CD4-positive, alpha-beta T cell treated with Interleukin-4 for 4 hours (primary cell): ENCODE measurements around the gene BRD7.
"Not testable (repeated sequence)": the region's sequence is repeated elsewhere in the genome, so short reads cannot be mapped to it uniquely, and the experiment has no call there.

Experiments
- DNase-seq: peaks from one replicate; pipeline ENCODE4 v3.0.0-alpha.2; 2020

BRD7 gene

GRCh38 chr16:50354082-50354481, 14.7 kb downstream of the BRD7 start:
- no peak for DNase-seq

- no peak for DNase-seq
Observed at GRCh38 chr16:50351952-50352351, 16.8 kb downstream of the BRD7 start.

- DNase-seq: no peak
Observed at GRCh38 chr16:50351116-50351515, 17.7 kb downstream of the BRD7 start.

GRCh38 chr16:50345210-50345609, 23.6 kb downstream of the BRD7 start:
- not testable (repeated sequence) for DNase-seq

- not testable (repeated sequence) for DNase-seq
Observed at GRCh38 chr16:50343566-50343965, 25.2 kb downstream of the BRD7 start.

- no peak for DNase-seq
Observed at GRCh38 chr16:50340578-50340977, 28.2 kb downstream of the BRD7 start.

DNA sequence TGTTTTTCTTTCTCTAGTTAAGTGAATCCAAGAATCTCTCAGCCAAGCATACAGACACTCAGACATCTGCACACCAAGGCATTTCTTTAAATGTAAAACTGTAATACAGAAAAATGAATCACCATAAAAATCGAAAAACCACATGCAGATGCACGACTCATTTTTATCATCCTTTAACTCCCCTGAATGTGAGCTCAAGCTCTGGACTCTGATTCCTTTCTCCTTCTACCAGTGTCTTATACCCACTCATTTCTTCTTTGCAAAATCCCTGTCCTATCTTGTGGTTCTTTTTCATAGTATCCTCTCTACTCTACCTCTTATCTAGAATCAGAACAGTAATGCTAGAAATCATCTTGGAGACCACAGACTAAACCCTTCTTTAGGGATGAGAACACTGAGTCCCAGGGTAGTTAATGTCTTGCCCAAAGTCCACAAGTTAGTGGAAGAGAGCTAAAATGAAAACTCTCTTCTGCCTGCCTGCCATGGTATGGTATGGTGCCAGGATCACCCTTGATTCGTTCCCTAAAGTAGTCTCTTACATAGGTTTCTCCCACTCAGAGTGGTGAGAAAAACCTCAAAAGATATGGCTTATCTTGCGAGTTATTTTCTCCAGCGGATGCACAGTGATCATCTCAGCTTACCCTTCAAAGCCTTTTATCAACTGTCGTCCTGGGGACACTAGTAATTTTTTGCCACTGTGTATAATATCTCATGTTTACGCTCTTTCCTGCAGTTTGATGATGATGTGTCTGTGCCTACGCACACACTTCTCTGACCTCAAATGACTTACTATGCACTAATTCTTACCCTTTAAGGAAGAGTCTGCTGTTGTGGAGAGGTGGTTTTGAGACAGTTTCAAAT, 30.2 kb downstream of the BRD7 start:
- DNase-seq: peak; percentile 21

DNA sequence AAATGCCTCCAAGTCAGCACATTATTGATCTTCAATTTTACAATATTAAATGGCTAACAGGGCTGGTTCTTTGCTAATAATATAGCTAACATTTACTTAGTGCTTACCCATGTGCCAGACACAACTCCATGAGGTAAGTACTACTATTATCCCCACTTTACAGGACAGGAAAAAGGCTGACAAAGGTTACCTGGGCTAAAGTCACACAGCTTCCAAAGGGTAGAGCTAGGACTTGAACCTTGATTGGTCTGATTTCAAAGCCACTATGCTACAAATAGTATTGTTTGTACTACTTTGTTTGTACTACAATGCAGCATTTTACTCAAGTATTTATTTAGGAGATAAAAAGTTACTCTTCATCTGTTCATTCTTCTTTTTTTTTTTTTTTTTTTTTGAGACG, 31.9 kb downstream of the BRD7 start:
- no peak for DNase-seq

GRCh38 chr16:50335196-50335958, 33.4 kb downstream of the BRD7 start:
- peak; percentile 26 for DNase-seq

- no peak for DNase-seq
Observed at GRCh38 chr16:50334106-50334975, 34.4 kb downstream of the BRD7 start.

DNA sequence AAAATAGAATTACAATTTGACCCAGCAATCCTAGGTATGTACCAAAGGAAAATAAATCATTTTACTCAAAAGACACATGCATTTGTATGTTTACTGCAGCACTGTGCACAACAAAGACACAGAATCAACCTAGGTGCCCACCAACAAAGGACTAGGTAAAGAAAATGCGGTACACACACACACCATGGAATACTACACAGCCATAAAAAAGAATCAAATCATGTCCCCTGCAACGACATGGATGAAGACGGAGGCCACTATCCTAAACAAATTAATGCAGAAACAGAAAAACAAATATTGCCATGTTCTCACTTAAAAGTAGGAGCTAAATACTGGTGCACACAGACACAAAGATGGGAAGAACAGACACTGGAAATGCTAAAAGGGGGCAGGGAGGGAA, 36.2 kb downstream of the BRD7 start:
- no peak for DNase-seq

- DNase-seq: no peak
Observed at GRCh38 chr16:50331570-50331969, 37.2 kb downstream of the BRD7 start.

- DNase-seq: no peak
Observed at GRCh38 chr16:50329446-50330189, 39.2 kb downstream of the BRD7 start.

GRCh38 chr16:50326835-50327465, 41.8 kb downstream of the BRD7 start:
- DNase-seq: peak; percentile 77

DNA sequence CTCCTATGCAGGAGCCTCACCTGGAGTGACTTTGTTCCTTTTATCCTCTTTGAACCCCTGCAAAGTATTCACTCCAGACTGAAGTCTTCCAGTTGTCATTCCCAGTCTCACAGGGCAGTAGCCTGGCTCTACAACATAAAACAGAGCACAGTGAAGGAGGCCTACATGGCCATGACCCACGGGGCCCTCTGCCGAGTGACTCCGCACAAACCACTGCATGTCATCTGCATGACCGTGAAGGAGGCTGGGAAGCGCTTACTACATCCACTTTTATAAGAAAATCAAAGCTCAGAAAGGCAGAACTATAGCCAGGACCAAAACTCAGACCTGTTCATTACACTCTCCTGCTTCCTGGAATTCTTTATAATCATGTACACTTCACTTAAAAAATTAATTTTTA, 42.5 kb downstream of the BRD7 start:
- DNase-seq: no peak

GRCh38 chr16:50324345-50324744, 44.4 kb downstream of the BRD7 start:
- no peak for DNase-seq

- DNase-seq: peak; percentile 18
Observed at GRCh38 chr16:50323335-50324011, 45.3 kb downstream of the BRD7 start.

DNA sequence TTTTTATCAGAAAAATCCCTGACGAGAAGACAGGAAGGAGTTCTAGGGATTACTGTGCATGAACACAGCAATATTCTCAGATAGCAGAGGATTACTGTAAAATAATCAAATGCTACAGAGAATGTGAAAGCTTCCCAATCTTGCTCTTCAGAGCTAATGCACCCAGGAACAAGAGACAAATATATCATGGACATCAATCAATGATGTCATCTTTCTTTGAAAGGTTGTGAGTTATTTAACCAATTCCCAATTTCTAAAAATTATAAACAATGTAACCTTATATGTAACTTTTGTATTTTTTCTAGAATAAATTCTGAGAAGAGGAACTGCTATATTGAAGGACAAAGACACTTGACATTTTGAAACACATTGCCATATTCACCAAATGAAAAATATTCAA, 46.5 kb downstream of the BRD7 start:
- DNase-seq: no peak

GRCh38 chr16:50320310-50320709, 48.5 kb downstream of the BRD7 start:
- DNase-seq: no peak

GRCh38 chr16:50318796-50319578, 49.8 kb downstream of the BRD7 start:
- DNase-seq: no peak
